AG10803 (cell line): Measurements from ENCODE around the gene LYG1.

Experiments
- DNase-seq: peaks from one replicate; pipeline ENCODE4 v3.0.0; 2010; ENCODE audit warnings: low read depth
- H3K4me3 ChIP-seq: 2 replicates; pipeline ENCODE4 v1.5.1; 2011; ENCODE audit warnings: mild to moderate bottlenecking, low read length, control low read depth
- CTCF ChIP-seq: conservative IDR thresholded peaks from 2 replicates; pipeline ENCODE4 v1.5.1; 2011; ENCODE audit warnings: mild to moderate bottlenecking, low read length, control low read depth, inconsistent platforms

LYG1 gene

GRCh38 chr2:99260184-99260583 is 40.8 kb downstream of the LYG1 start:
- TF ChIP-seq CTCF, result no peak
- H3K4me3 ChIP-seq, result no peak overlapping the region
- DNase-seq, result no peak

GRCh38 chr2:99259465-99259864 is 41.5 kb downstream of the LYG1 start:
- TF ChIP-seq CTCF, result no peak
- DNase-seq, result no peak
- no peak overlapping the region for H3K4me3 ChIP-seq

- DNase-seq, result no peak
- H3K4me3 ChIP-seq, result no peak overlapping the region
- no peak for TF ChIP-seq CTCF
These were observed 44.3 kb downstream of the LYG1 start for GRCh38 chr2:99256677-99257076.

GRCh38 chr2:99255491-99256318 is 45.3 kb downstream of the LYG1 start, which contains the start of gene LYG2:
Gene LYG2, minus strand, starts transcription at chr2:99255666. Its CDS starts 1,406 bp downstream, at chr2:99254260.
- no peak for TF ChIP-seq CTCF

GRCh38 chr2:99249951-99250350 is 51.0 kb downstream of the LYG1 start:
- H3K4me3 ChIP-seq, result no peak overlapping the region
- no peak for DNase-seq
- no peak for TF ChIP-seq CTCF

More at GRCh38 chr2:99255491-99256318, 45.3 kb downstream of the LYG1 start, which contains the start of gene LYG2:
- DNase-seq, result no peak
- H3K4me3 ChIP-seq, result no peak within 1 kb of the TSS

- TF ChIP-seq CTCF, result no peak
- DNase-seq, result no peak
- no peak overlapping the region for H3K4me3 ChIP-seq
These were observed 58.8 kb downstream of the LYG1 start for GRCh38 chr2:99242151-99242550.

GRCh38 chr2:99240431-99240830 is 60.6 kb downstream of the LYG1 start:
- no peak overlapping the region for H3K4me3 ChIP-seq
- no peak for DNase-seq
- no peak for TF ChIP-seq CTCF
